Prostate gland (tissue), 2 donors: ENCODE results near the gene NOS1AP. TPM values are rescaled to one million over a fixed set of nuclear protein-coding genes. Genes with fewer than 3 reads are reported as not detected.

Source experiments
- DNase-seq: peaks from one replicate; pipeline ENCODE4 v3.0.0-alpha.2; 2019; ENCODE audit warnings: low spot score
- H3K27ac ChIP-seq, 2 donors: fragments of 200-600 bp; sonication (generic); 2 replicates each; pipeline ENCODE4 v1.5.1; 2017 to 2019
- H3K27me3 ChIP-seq: fragments of 200-600 bp; sonication (generic); replicated peaks from 2 replicates; pipeline ENCODE4 v1.5.1; 2019; ENCODE audit not compliant: insufficient read depth
- H3K36me3 ChIP-seq, 2 donors: fragments of 200-600 bp; sonication (generic); 1 replicate in 1 of 2; 2 replicates in 1 of 2; pipeline versions ENCODE4 v1.5.1 to v1.8.1; 2017 to 2019
- H3K4me1 ChIP-seq: fragments of 200-600 bp; sonication (generic); replicated peaks from 2 replicates; pipeline ENCODE4 v1.5.1; 2019
- H3K4me3 ChIP-seq, 2 donors: fragments of 200-600 bp; sonication (generic); 2 replicates each; pipeline ENCODE4 v1.5.1; 2017 to 2019
- H3K9me3 ChIP-seq: fragments of 200-600 bp; sonication (generic); 2 replicates; pipeline ENCODE4 v1.5.1; 2017
- CTCF ChIP-seq, 4 experiments: fragments of 200-600 bp in 2 of 4; fragments of 450-650 bp in 2 of 4; sonication (generic) in 2 of 4; IDR thresholded peaks; 1 replicate in 3 of 4; 2 replicates in 1 of 4; pipeline ENCODE4 v1.5.1; 2016 to 2019; ENCODE audit warnings: antibody characterized with exemption in 4 of 4, mild to moderate bottlenecking in 2 of 4, moderate library complexity in 2 of 4
- POLR2A ChIP-seq: fragments of 450-650 bp; IDR thresholded peaks from one replicate; pipeline ENCODE4 v1.6.1; 2016; ENCODE audit warnings: antibody characterized with exemption, mild to moderate bottlenecking
- POLR2AphosphoS5 ChIP-seq: sonication (generic); formaldehyde crosslinking; IDR thresholded peaks from one replicate; pipeline ENCODE4 v1.6.1; 2017; ENCODE audit warnings: antibody characterized with exemption
- WGBS: methylation state at CpG from one replicate; pipeline ENCODE4 v1.1.5; 2018; 5-methylcytosine and 5-hydroxymethylcytosine counted together
- intact Hi-C: fragments of 100-400 bp; cut with DNase I; formaldehyde crosslinking; loops from one replicate; pipeline ENCODE4 v1.14.2; 2022
- total RNA-seq, 2 donors: library from RNA; depleted of rRNA; stranded (reverse); fragments of >200 nt; gene quantifications; one replicate each; pipeline ENCODE4 v1.1.0, GENCODE V29; 2016

NOS1AP gene
- total RNA-seq, 2 donors from 2014 or later, result 9.9 to 11.0 TPM

- Histone ChIP-seq H3K9me3 (no peaks in the 10 kb centered on the region), H3K27ac (no peak overlapping the region)
- 68% methylated on average over 9 of the region's 9 CpGs for WGBS
Measured at GRCh38 chr1:162151900-162152829, 82.7 kb downstream of the NOS1AP start.

GRCh38 chr1:162153374-162153773 lies 83.9 kb downstream of the NOS1AP start:
- intact Hi-C loops, result no loop called here
- no peak for DNase-seq
- Histone ChIP-seq H3K4me1 (no peaks in the 10 kb centered on the region), H3K9me3 (no peaks in the 10 kb centered on the region), H3K4me3 (no peak overlapping the region), H3K27ac (no peak overlapping the region), H3K27me3 (no peaks in the 10 kb centered on the region), H3K36me3 (no peaks in the 10 kb centered on the region)
- TF ChIP-seq CTCF (IDR thresholded peaks at IDR 0.05) (no peak), POLR2AphosphoS5 (no peak), POLR2A (no peak)

More at GRCh38 chr1:162151900-162152829, 82.7 kb downstream of the NOS1AP start:
- TF ChIP-seq POLR2AphosphoS5, result no peak
- TF ChIP-seq POLR2A, result no peak
- no peak for TF ChIP-seq CTCF (IDR thresholded peaks at IDR 0.05)
- DNase-seq, result no peak
- H3K4me3 ChIP-seq, result no peak overlapping the region
- intact Hi-C loops, result no loop called here
- H3K4me1 ChIP-seq, result no peaks in the 10 kb centered on the region
- H3K36me3 ChIP-seq, result no peaks in the 10 kb centered on the region
- H3K27me3 ChIP-seq, result no peaks in the 10 kb centered on the region

- Histone ChIP-seq H3K4me3 (no peak overlapping the region), H3K9me3 (no peaks in the 10 kb centered on the region), H3K36me3 (no peaks in the 10 kb centered on the region), H3K27me3 (no peaks in the 10 kb centered on the region), H3K4me1 (no peaks in the 10 kb centered on the region), H3K27ac (no peak overlapping the region)
- WGBS, result 59% methylated on average over 1 of the region's 1 CpG
- no peak for DNase-seq
- intact Hi-C loops, result no loop called here
- TF ChIP-seq POLR2A (no peak), CTCF (IDR thresholded peaks at IDR 0.05) (no peak)
Measured at GRCh38 chr1:162157469-162157868, 88.0 kb downstream of the NOS1AP start.

- no peak for TF ChIP-seq CTCF (IDR thresholded peaks at IDR 0.05)
- no peak for TF ChIP-seq POLR2A
- no peak for TF ChIP-seq POLR2AphosphoS5
- intact Hi-C loops, result no loop called here
- 62% methylated on average over 5 of the region's 5 CpGs for WGBS
- DNase-seq, result no peak
- no peaks in the 10 kb centered on the region for H3K4me1 ChIP-seq
- H3K27me3 ChIP-seq, result no peaks in the 10 kb centered on the region
- H3K27ac ChIP-seq, result no peak overlapping the region
- H3K4me3 ChIP-seq, result no peak overlapping the region
- H3K9me3 ChIP-seq, result no peaks in the 10 kb centered on the region
- H3K36me3 ChIP-seq, result no peaks in the 10 kb centered on the region
Measured at GRCh38 chr1:162158624-162159271, 89.3 kb downstream of the NOS1AP start.

- H3K27me3 ChIP-seq, result no peaks in the 10 kb centered on the region
- intact Hi-C loops, result no loop called here
- no peak overlapping the region for H3K27ac ChIP-seq
Measured at GRCh38 chr1:162159515-162159914, 90.0 kb downstream of the NOS1AP start.

More at GRCh38 chr1:162159515-162159914, 90.0 kb downstream of the NOS1AP start:
- Histone ChIP-seq H3K36me3 (no peaks in the 10 kb centered on the region), H3K4me1 (no peaks in the 10 kb centered on the region), H3K9me3 (no peaks in the 10 kb centered on the region), H3K4me3 (no peak overlapping the region)
- DNase-seq, result no peak
- TF ChIP-seq POLR2AphosphoS5, result no peak
- TF ChIP-seq POLR2A, result no peak
- no peak for TF ChIP-seq CTCF (IDR thresholded peaks at IDR 0.05)
- 82% methylated on average over 2 of the region's 2 CpGs for WGBS
